K562 (cell line): Measurements from ENCODE around the gene PTH2. TPM values are rescaled to one million over a fixed set of nuclear protein-coding genes. Genes with fewer than 3 reads are reported as not detected.

ENCODE experiments used
- ASH1L ChIP-seq: fragments of 450-650 bp; IDR thresholded peaks from 2 replicates; pipeline ENCODE4 v1.6.1; 2018; ENCODE audit warnings: borderline replicate concordance, mild to moderate bottlenecking, low read depth; ENCODE audit not compliant: partially characterized antibody
- CEBPB ChIP-seq: fragments of 450-650 bp; IDR thresholded peaks from 2 replicates; pipeline ENCODE4 v1.6.1; 2016; ENCODE audit warnings: missing genetic modification characterization, missing compliant biosample characterization
- EGR1 ChIP-seq: fragments of 450-650 bp; conservative IDR thresholded peaks from 2 replicates; pipeline ENCODE4 v1.6.1; 2017; ENCODE audit warnings: mild to moderate bottlenecking
- FUS ChIP-seq: fragments of 200-400 bp; formaldehyde crosslinking; optimal IDR thresholded peaks from 2 replicates; pipeline ENCODE3; 2017; ENCODE audit warnings: low read depth, low read length
- MIER1 ChIP-seq: fragments of 450-650 bp; IDR thresholded peaks from 2 replicates; pipeline ENCODE4 v1.6.1; 2016; ENCODE audit warnings: antibody characterized with exemption, mild to moderate bottlenecking, low read depth
- PHTF2 ChIP-seq: fragments of 250-450 bp; sonication (Bioruptor Pico); IDR thresholded peaks from 2 replicates; pipeline ENCODE4 v1.5.0; 2021; ENCODE audit warnings: mild to moderate bottlenecking
- SMARCE1 ChIP-seq: fragments of 450-650 bp; IDR thresholded peaks from 2 replicates; pipeline ENCODE4 v1.7.1; 2016; ENCODE audit warnings: mild to moderate bottlenecking
- ZNF165 ChIP-seq: fragments of 250-450 bp; sonication (Bioruptor Pico); IDR thresholded peaks from 2 replicates; pipeline ENCODE4 v1.4.0; 2020; ENCODE audit warnings: borderline replicate concordance
- ZNF324 ChIP-seq: fragments of 250-450 bp; sonication (Bioruptor Pico); IDR thresholded peaks from 2 replicates; pipeline ENCODE4 v1.4.0; 2020; ENCODE audit warnings: mild to moderate bottlenecking
- polyA plus RNA-seq, 8 experiments: library from polyadenylated mRNA; depleted of rRNA in 4 of 8; stranded (reverse) in 5 of 8; unstranded in 3 of 8; fragments of >200 nt; fragmentation: Nextera tagmentation in 2 of 8; fragmentation: Illumina TruSeq in 1 of 8; extraction: Ambion mirVana in 2 of 8; extraction: Trizol in 1 of 8; gene quantifications; 2 replicates each; pipeline versions ENCODE4 v1.2.1 to v1.2.3, GENCODE V29; 2011 to 2014; ENCODE audit warnings: inconsistent platforms in 1 of 8, missing spikeins in 1 of 8
- total RNA-seq, 7 experiments: library from RNA; depleted of rRNA in 6 of 7; stranded (reverse); fragments of >200 nt in 6 of 7; fragmentation: Illumina TruSeq in 2 of 7; extraction: Trizol in 2 of 7; gene quantifications; 2 replicates each; pipeline versions ENCODE4 v1.2.1 to v1.2.3, GENCODE V29; 2011 to 2021; ENCODE audit warnings: low replicate concordance in 1 of 7
- TF ChIP-seq, protein P1 (sequence below), 3 experiments: fragments of 200-800 bp in 1 of 3; fragments of 250-450 bp in 1 of 3; fragments of 450-650 bp in 1 of 3; sonication (Bioruptor Pico) in 1 of 3; sonication (Bioruptor generic) in 1 of 3; formaldehyde crosslinking in 1 of 3; IDR thresholded peaks; 2 replicates each; pipeline versions ENCODE4 v1.6.1 to v1.8.0; 2016 to 2022; ENCODE audit warnings: mild to moderate bottlenecking in 2 of 3, missing genetic modification characterization in 2 of 3, missing compliant biosample characterization in 1 of 3, moderate library complexity in 1 of 3
- TF ChIP-seq, protein P2 (sequence below), 2 experiments: fragments of 450-650 bp in 1 of 2; sonication (generic) in 1 of 2; formaldehyde crosslinking in 1 of 2; IDR thresholded peaks; 2 replicates each; pipeline versions ENCODE4 v1.7.1 to v1.9.0; 2016 to 2022; ENCODE audit warnings: inconsistent platforms in 1 of 2, mild to moderate bottlenecking in 1 of 2, missing genetic modification reagents in 1 of 2

PTH2 gene
- total and polyA plus RNA-seq, 9 of the 15 experiments (the other 6 are each of a cell fraction or from before 2014, with no cell fraction given) = 1.3 TPM; not detected in 8

DNA sequence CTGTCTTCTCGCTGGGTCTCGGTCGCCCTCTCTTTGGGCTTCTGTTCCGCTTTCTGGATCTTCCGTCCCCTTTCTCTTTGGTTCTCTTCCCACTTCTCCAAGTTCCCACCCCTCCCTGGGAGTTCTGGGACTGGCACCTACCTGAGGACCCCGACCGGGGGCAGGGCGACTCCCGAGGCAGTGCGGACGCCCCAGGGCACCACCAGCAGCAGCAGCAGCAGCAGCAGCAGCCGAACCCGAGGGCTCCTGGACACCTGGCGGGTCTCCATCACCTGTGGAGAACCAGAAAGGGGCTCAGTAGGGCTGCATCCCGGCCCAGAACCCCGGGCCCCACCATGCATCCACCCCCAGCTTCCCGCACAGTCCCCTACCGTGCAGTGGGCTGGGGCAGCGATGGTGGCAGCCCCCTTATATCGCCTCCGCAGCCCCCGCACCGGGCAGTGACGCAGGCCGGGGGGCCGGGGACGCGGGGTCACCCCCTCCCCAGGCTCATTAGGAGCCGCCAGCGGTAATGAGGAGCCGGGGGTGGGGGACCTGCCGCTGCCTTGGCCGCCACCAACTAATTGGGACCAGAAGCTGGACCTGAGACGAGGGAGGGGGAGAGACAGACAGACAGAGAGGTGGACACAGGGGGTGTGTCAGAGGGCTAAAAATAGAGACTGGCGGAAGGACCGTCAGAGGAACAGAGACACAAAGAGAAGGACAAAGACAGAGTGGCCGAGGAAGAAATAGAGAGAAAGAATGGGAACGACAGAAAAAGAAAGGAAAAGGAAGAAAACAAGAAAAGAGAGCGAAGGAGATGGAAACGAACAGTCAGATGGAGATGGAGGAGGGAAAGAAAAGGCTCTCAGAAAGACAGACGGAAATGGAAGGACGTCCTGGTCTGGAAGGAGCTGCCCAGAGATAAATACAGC, at the start of gene PTH2 (continued):
- TF ChIP-seq PHTF2 = no peak
- no peak for TF ChIP-seq CEBPB (tag)
- TF ChIP-seq, protein P1, sequence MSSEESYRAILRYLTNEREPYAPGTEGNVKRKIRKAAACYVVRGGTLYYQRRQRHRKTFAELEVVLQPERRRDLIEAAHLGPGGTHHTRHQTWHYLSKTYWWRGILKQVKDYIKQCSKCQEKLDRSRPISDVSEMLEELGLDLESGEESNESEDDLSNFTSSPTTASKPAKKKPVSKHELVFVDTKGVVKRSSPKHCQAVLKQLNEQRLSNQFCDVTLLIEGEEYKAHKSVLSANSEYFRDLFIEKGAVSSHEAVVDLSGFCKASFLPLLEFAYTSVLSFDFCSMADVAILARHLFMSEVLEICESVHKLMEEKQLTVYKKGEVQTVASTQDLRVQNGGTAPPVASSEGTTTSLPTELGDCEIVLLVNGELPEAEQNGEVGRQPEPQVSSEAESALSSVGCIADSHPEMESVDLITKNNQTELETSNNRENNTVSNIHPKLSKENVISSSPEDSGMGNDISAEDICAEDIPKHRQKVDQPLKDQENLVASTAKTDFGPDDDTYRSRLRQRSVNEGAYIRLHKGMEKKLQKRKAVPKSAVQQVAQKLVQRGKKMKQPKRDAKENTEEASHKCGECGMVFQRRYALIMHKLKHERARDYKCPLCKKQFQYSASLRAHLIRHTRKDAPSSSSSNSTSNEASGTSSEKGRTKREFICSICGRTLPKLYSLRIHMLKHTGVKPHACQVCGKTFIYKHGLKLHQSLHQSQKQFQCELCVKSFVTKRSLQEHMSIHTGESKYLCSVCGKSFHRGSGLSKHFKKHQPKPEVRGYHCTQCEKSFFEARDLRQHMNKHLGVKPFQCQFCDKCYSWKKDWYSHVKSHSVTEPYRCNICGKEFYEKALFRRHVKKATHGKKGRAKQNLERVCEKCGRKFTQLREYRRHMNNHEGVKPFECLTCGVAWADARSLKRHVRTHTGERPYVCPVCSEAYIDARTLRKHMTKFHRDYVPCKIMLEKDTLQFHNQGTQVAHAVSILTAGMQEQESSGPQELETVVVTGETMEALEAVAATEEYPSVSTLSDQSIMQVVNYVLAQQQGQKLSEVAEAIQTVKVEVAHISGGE (CRISPR knock-in tag; IDR thresholded peaks at IDR 0.05) = no peak
- TF ChIP-seq ZNF165 (CRISPR knock-in tag) = no peak
- TF ChIP-seq ZNF324 (CRISPR knock-in tag) = no peak
- no peak for TF ChIP-seq ASH1L
- no peak for TF ChIP-seq FUS
- 0 out of 2 replicates have a peak, but pooled peaks have one; percentile 35 for TF ChIP-seq SMARCE1
- TF ChIP-seq, protein P2, sequence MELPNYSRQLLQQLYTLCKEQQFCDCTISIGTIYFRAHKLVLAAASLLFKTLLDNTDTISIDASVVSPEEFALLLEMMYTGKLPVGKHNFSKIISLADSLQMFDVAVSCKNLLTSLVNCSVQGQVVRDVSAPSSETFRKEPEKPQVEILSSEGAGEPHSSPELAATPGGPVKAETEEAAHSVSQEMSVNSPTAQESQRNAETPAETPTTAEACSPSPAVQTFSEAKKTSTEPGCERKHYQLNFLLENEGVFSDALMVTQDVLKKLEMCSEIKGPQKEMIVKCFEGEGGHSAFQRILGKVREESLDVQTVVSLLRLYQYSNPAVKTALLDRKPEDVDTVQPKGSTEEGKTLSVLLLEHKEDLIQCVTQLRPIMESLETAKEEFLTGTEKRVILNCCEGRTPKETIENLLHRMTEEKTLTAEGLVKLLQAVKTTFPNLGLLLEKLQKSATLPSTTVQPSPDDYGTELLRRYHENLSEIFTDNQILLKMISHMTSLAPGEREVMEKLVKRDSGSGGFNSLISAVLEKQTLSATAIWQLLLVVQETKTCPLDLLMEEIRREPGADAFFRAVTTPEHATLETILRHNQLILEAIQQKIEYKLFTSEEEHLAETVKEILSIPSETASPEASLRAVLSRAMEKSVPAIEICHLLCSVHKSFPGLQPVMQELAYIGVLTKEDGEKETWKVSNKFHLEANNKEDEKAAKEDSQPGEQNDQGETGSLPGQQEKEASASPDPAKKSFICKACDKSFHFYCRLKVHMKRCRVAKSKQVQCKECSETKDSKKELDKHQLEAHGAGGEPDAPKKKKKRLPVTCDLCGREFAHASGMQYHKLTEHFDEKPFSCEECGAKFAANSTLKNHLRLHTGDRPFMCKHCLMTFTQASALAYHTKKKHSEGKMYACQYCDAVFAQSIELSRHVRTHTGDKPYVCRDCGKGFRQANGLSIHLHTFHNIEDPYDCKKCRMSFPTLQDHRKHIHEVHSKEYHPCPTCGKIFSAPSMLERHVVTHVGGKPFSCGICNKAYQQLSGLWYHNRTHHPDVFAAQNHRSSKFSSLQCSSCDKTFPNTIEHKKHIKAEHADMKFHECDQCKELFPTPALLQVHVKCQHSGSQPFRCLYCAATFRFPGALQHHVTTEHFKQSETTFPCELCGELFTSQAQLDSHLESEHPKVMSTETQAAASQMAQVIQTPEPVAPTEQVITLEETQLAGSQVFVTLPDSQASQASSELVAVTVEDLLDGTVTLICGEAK (IDR thresholded peaks at IDR 0.05) = peak; percentile 56; the same call in 1 of the 2 replicates
- TF ChIP-seq, protein P2 (CRISPR knock-in tag; IDR thresholded peaks at IDR 0.05) = no peak
- TF ChIP-seq MIER1 = peak; percentile 64; the same call in 1 of the 2 replicates
- TF ChIP-seq EGR1 = 0 out of 2 replicates have a peak, but pooled peaks have one; percentile 6
